OCI-LY1 (cell line): ENCODE data around the gene DNTTIP2.

Experiments used
- EZH2 ChIP-seq: fragments of 200-600 bp; sonication (generic), shearing (Covaris generic); IDR thresholded peaks from 2 replicates; pipeline ENCODE4 v1.8.0; 2017; ENCODE audit warnings: borderline replicate concordance, mixed run types, mild to moderate bottlenecking, antibody characterized with exemption, low read length, moderate library complexity, mixed read lengths
- TF ChIP-seq, protein P1 (sequence below): fragments of 200-600 bp; sonication (generic), shearing (Covaris generic); IDR thresholded peaks from 2 replicates; pipeline ENCODE4 v1.5.1; 2017; ENCODE audit warnings: mild to moderate bottlenecking, antibody characterized with exemption, low read length, moderate library complexity, mixed read lengths

DNA sequence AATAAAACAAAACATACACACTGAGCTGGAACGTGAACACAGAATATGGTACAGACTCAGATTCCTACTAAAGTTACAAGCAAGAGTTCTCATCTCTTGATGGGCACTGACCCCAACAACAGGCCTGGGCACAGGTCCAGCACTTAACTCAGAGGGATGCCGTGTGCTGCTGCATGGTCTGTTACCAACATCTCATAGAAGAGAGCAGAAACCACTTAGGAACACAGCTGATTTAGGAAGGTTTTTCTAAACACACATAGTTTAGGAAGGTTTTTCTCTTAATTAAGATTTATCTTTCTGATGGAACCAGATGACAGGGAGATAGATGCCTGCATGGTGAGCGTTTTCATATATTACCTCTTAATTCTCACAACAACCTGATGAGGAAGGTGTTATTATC, 28.7 kb upstream of the DNTTIP2 start:
- TF ChIP-seq, protein P1, sequence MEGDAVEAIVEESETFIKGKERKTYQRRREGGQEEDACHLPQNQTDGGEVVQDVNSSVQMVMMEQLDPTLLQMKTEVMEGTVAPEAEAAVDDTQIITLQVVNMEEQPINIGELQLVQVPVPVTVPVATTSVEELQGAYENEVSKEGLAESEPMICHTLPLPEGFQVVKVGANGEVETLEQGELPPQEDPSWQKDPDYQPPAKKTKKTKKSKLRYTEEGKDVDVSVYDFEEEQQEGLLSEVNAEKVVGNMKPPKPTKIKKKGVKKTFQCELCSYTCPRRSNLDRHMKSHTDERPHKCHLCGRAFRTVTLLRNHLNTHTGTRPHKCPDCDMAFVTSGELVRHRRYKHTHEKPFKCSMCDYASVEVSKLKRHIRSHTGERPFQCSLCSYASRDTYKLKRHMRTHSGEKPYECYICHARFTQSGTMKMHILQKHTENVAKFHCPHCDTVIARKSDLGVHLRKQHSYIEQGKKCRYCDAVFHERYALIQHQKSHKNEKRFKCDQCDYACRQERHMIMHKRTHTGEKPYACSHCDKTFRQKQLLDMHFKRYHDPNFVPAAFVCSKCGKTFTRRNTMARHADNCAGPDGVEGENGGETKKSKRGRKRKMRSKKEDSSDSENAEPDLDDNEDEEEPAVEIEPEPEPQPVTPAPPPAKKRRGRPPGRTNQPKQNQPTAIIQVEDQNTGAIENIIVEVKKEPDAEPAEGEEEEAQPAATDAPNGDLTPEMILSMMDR: no peak
- no peak for TF ChIP-seq EZH2
